DLD1 (cell line): ENCODE data around the gene IST1.
"Not testable (repeated sequence)": the region's sequence is repeated elsewhere in the genome, so short reads cannot be mapped to it uniquely, and the experiment has no call there.

Experiments used
- in situ Hi-C: cut with HindIII; loops from 2 replicates; pipeline ENCODE4 v1.10.0; 2017; ENCODE audit warnings: low sequenced_read_pairs

Gene IST1

GRCh38 chr16:71880176-71880575 is 15.2 kb upstream of the IST1 start:
- in situ Hi-C loops, result no loop called here

DNA sequence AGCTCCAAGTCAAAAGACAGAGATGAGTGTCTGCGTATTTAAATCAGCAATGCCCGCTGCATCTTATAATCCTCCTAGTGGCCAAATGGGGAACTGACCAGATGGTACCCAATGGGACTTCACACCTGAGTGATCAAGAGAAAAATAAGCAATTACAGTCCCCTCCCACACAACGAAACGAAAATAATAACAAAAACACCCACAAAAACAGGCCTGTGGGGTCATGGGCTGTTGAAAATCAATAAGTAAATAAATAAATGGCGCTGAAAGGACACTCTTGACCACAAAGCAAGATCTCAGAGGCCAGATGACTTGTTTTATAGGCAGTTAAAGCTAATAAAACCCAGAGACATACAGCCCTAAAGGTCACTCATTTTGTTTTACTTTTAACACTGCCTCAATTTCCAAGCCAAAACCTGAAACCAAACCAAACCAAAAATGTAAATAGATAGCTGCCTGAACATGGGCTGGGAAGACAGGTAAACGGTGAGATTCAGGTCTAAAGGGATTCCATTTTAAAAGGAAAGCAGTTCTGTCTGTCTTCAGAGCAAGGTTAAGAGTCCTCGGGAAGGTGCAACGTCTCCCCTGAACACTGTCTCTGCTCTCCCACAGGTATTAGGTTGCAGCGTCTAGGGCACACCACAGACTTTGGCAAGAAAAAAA is 12.7 kb upstream of the IST1 start:
- in situ Hi-C loops, result no loop called here

DNA sequence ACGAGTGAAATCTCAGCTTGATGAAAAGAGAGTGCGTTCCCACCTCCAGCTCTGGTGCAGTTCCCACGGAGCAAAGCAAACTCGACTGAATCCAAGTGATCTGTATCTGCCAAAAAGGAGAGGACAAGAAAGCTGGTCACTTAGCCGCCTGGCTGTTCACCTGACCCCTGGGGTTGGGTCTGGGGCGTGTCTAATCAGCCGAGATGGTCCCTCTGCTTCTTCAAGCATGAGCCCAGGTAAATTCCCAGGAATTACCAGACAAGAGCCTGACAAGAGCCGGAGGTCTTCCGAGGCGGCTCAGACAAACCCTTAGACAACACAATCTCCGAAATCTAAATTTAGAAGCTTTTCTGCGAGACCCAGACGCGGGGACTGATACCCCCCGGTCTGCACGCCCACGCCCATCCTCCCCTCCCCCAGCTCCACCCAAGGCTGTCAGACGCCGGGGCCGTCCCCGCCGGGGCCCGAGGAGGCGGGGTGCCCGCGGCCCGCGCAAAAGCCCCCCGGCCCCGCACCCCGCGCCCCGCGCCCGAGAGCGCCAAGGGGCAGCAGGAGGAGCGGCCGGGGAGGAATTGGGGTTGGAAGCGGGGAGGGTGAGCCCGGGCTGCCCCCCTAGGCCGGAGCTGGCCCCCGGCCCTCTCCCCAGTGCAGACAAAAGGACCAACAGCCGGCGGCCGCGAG is 12.0 kb upstream of the IST1 start:
- in situ Hi-C loops, result no loop called here

DNA sequence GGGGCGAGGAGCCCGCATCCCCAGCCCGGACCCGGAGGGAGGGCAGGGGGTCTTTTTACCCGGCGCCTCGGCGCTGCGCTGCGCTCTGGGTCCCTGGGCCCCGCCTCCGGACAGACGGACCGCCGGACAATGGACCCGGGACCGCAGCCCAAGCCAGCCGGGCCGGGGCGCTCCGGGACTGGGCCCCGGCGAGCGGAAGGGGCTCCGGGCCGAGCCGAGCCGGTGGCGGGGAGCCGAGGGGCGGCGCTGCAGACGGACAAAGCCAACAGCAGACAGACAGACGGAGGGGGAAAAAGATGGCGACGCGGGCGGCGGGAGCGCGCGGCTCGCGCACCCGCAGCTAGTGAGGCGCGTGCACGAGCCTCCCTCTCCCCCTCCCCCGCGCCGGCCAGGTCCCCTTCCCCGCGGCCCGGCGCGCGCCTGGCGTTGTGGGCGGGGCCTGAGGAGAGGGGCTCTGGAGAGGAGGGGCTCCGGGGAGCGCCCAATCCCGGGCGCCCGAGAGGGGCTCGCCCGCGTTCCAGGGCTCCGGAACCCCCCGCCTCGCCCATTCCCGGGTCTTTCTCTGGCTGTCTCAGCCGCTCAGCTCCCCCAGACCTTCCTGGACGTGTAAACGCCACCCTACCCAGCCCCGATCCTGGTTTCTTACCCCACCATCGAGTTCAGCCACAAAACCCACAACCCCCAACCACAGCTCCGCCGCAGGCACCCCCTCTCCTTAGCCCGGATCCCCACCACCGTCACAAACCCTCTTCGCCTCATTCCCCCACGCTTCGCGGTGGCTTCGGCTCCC is 11.3 kb upstream of the IST1 start, which contains the start of gene ZNF821:
ZNF821 (minus strand) TSS at position 334 of the 790 bp plus-strand sequence. CDS start 4,236 bp downstream, outside the sequence.
- in situ Hi-C loops, result no loop called here

- in situ Hi-C loops, result no loop called here
Observed at GRCh38 chr16:71885261-71885650, 10.1 kb upstream of the IST1 start.

GRCh38 chr16:71889147-71889546 is 6.2 kb upstream of the IST1 start:
- in situ Hi-C loops, result no loop called here

- in situ Hi-C loops, result no loop called here
Observed at GRCh38 chr16:71893888-71894228, 1.5 kb upstream of the IST1 start.

- in situ Hi-C loops, result no loop called here
Observed at GRCh38 chr16:71894229-71894920, 956 bp upstream of the IST1 start.

- in situ Hi-C loops, result no loop called here
Observed at GRCh38 chr16:71895679-71896365, 491 bp downstream of the IST1 start.

- in situ Hi-C loops, result no loop called here
Observed at GRCh38 chr16:71896764-71897368, 1.5 kb downstream of the IST1 start.

DNA sequence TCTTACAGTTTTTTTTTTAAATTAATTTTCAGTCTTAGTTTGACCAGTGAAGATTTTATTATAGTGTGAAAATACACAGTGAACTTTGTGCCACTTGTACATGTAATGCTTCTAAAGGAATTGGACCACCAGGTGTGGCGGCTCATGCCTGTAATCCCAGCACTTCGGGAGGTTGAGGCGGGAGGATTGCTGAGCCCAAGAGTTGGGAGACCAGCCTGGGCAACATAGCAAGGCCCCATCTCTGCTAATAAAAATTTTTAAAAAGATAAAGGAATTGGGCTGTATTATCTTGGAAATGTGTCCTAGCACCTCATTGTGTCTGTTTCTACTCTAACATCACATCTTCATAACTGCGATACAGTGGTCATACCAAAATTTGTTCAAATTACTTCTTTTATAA is 3.8 kb downstream of the IST1 start:
- in situ Hi-C loops, result no loop called here

- in situ Hi-C loops, result no loop called here
Observed at GRCh38 chr16:71902656-71903365, 7.5 kb downstream of the IST1 start.

GRCh38 chr16:71903608-71904007 is 8.3 kb downstream of the IST1 start:
- in situ Hi-C loops, result no loop called here

GRCh38 chr16:71904239-71904638 is 8.9 kb downstream of the IST1 start:
- in situ Hi-C loops, result no loop called here

DNA sequence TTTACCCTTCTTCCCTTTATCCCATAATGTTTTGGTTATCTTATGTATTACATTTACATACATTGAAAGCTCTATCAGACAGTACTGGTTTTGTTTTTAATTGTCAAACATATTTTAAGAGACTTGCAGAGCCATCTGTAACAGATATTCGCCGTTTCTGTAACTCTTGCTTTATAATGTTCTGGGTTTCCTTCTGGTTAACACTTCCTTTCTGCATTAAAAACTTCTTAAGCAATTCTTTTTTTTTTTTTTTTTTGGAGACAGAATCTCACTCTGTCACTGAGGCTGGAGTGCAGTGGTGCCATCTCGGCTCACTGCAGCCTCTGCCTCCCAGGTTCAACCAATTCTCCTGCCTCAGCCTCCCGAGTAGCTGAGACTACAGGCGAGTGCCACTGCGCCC is 10.4 kb downstream of the IST1 start:
- in situ Hi-C loops, result not testable (repeated sequence)

- in situ Hi-C loops, result no loop called here
Observed at GRCh38 chr16:71911121-71911520, 15.8 kb downstream of the IST1 start.

DNA sequence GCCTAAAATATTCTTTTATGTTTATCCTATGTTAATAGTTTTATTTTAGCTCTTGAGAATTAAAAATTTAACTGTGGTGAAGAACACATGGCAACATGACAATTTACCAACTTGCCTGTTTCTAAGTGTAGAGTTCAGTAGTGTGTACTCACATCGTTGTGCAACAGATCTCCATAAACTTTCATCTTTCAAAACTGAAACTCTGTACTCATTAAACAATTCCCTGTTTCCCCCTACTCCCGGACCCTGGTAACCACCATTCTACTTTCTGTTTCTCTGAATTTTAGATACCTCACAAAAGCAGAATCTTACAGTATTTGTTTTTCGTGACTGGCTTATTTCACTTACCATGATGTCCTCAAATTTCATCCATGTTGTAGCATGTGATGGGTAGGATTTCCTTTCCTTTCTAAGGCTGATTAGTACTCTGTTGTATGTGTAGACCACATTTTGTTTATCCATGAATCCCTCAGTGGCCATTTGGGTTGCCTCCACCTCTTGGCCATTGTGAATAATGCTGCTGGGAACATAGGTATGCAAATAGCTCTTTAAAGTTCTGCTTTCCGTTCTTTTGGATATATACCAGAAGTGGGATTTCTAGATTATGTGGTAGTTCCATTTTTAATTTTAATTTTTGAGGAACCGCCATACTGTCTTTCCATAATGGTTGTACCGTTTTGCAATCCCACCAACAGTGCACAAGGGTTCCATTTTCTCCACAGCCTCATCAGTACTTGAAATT is 17.4 kb downstream of the IST1 start:
- in situ Hi-C loops, result no loop called here

DNA sequence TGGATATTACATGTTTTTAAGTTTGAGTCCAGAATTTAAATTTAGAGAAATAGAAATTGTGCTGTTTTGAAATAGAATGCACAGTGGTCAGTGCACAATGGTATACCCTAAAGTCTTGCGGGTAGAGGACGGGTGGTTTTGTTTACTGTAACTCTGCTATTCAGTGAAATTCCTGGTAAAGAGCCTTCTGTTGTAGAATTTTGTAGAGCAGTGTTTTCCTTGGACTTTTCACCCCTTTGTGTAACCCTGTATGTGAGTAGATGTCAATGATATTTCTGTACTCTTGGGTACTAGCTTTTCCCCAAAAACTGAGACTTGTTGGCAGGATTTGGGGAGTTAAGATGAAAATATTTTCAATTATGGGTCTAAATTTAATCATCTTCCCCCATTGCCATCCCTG is 19.5 kb downstream of the IST1 start:
- in situ Hi-C loops, result no loop called here

- in situ Hi-C loops, result no loop called here
Observed at GRCh38 chr16:71915350-71915749, 20.0 kb downstream of the IST1 start.
